Memory B cell (primary cell): ENCODE data around the gene CREG2.

Experiments used
- ATAC-seq: fragments of 150-1000 bp; cut with Tn5 transposase; 2 replicates; pipeline ENCODE4 v1.10.0; 2021; ENCODE audit warnings: low read depth, mild to moderate bottlenecking, moderate library complexity
- DNase-seq, 2 donors: peaks; one replicate each; pipeline ENCODE4 v3.0.0; 2022; ENCODE audit warnings: low spot score in 2 of 2
- H3K27ac Mint-ChIP-seq: one replicate; pipeline ENCODE4 v1.8.0; 2022; ENCODE audit warnings: mild to moderate bottlenecking, moderate library complexity, mixed read lengths
- H3K27me3 Mint-ChIP-seq: one replicate; pipeline ENCODE4 v1.8.0; 2022; ENCODE audit warnings: mixed read lengths
- H3K36me3 Mint-ChIP-seq: one replicate; pipeline ENCODE4 v1.8.0; 2022; ENCODE audit warnings: mild to moderate bottlenecking, mixed read lengths
- H3K4me1 Mint-ChIP-seq: one replicate; pipeline ENCODE4 v1.8.0; 2022; ENCODE audit warnings: mixed read lengths
- H3K4me3 Mint-ChIP-seq: one replicate; pipeline ENCODE4 v1.8.0; 2022; ENCODE audit warnings: mild to moderate bottlenecking, moderate library complexity, mixed read lengths
- H3K9me3 Mint-ChIP-seq: one replicate; pipeline ENCODE4 v1.8.0; 2022; ENCODE audit warnings: mixed read lengths

CREG2 gene

DNA sequence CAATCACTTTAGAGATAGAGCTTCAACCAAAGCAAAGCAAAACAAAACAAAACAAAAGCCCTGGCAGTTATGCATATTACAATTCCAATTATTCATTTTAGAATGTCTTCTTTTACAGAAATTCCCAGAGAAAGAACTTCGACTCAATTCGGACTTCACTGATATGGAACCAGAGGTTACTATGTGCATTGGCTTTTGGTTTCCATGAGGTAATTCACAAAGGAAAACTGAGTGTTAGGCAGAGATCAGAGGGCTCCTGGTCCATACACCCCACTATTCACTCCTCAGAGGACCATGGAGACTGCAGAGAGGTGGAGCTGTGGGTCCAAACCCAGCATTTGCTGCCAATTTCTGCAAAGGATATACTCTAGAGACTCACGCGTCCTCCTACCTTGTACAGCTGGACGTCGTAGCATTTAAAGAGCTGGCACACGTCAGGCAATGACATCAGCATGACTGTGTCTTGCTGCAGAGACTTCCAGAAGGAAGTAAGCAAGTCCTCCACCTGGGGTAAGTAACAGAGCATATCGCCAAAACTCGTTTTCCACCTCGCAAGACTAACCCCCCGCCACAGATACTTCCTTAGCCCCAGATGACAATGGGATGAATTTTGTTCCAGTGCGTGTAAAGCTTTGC, 31.3 kb upstream of the CREG2 start:
- Mint-ChIP-seq H3K4me1 (no peaks in the 10 kb centered on the region), H3K27me3 (peaks cover 7% of the 10 kb centered on the region), H3K9me3 (no peaks in the 10 kb centered on the region), H3K4me3 (no peak overlapping the region), H3K27ac (no peak overlapping the region), H3K36me3 (no peaks in the 10 kb centered on the region)
- ATAC-seq (peak; percentile 31), DNase-seq (no peak)

DNA sequence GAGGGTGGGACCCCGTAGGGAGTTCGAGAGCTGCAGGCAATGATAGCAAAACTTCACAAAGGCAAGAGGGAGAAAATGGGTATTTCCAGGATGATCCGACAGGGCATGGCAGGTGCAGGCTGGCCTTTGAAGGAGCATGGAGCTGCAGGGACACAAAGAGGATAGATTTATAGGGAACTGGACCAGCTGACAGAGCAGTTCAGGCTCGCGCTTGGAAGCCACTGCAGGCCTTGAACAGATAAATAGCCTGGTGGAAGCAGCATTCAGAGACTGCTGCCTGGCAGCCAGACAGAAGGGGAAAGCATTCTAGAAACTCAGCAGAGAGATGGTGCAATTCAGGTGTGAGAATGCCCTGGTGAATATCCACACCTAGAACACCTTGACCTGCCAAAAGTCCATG, 29.3 kb upstream of the CREG2 start:
- no peaks in the 10 kb centered on the region for H3K9me3 Mint-ChIP-seq
- H3K36me3 Mint-ChIP-seq = no peaks in the 10 kb centered on the region
- H3K27me3 Mint-ChIP-seq = peaks cover 7% of the 10 kb centered on the region
- DNase-seq (no peak), ATAC-seq (no peak)
- no peak overlapping the region for H3K27ac Mint-ChIP-seq
- no peaks in the 10 kb centered on the region for H3K4me1 Mint-ChIP-seq
- no peak overlapping the region for H3K4me3 Mint-ChIP-seq

DNA sequence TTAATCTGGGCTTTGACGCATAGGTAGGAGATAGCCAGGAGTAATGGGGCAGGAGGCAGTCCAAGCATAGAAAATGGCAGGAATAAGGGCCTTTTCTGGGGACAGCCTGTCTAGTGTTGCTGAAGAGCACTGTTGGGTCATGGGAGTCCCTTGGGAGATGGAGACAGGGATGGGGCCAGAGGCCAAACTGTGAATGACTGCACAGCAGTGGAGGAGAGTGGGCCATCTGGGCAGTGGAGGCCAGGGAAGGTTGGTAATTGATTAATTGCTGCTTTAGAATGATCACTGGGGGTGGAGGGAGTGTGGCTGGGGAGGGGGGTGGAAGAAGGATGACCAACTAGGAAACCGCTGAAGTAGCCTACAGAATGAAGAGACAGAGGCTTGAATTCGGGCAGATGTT, 28.6 kb upstream of the CREG2 start:
- no peak overlapping the region for H3K27ac Mint-ChIP-seq

GRCh38 chr2:101415220-101415619, 27.9 kb upstream of the CREG2 start:
- DNase-seq (no peak), ATAC-seq (no peak)
- Mint-ChIP-seq H3K4me1 (no peaks in the 10 kb centered on the region), H3K27me3 (peaks cover 8% of the 10 kb centered on the region), H3K27ac (no peak overlapping the region), H3K4me3 (no peak overlapping the region), H3K36me3 (no peaks in the 10 kb centered on the region), H3K9me3 (no peaks in the 10 kb centered on the region)

More for the DNA sequence above, 28.6 kb upstream of the CREG2 start:
- Mint-ChIP-seq H3K4me1 (no peaks in the 10 kb centered on the region), H3K27me3 (peaks cover 7% of the 10 kb centered on the region), H3K9me3 (no peaks in the 10 kb centered on the region), H3K4me3 (no peak overlapping the region), H3K36me3 (no peaks in the 10 kb centered on the region)
- DNase-seq (no peak), ATAC-seq (no peak)

GRCh38 chr2:101412092-101412694, 24.9 kb upstream of the CREG2 start:
- Mint-ChIP-seq H3K9me3 (no peaks in the 10 kb centered on the region), H3K36me3 (no peaks in the 10 kb centered on the region), H3K4me1 (no peaks in the 10 kb centered on the region), H3K4me3 (no peak overlapping the region), H3K27ac (no peak overlapping the region), H3K27me3 (peaks cover 11% of the 10 kb centered on the region)
- ATAC-seq = no peak
- DNase-seq = no peak

DNA sequence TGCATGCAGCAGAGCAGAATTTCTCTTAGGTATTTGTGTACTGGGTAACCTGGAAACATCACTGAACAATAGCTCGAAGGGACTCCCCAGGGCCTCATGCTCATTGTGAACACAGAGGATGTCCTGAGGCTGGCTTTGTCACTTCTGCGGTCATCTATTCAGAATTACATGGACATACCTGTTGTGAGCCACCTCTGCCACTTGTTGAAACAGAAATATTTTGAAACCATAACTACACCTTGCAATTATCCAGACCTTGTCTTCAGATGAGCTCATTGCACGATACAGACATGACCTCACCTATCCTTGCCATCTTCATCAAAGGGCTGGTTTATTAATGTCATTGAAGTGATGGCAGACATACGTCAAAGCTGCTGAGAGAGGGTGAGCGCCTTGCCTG, 23.4 kb upstream of the CREG2 start:
- Mint-ChIP-seq H3K36me3 (no peaks in the 10 kb centered on the region), H3K9me3 (no peaks in the 10 kb centered on the region), H3K27ac (no peak overlapping the region), H3K4me1 (peaks cover 3% of the 10 kb centered on the region), H3K4me3 (no peak overlapping the region), H3K27me3 (peaks cover 8% of the 10 kb centered on the region)
- no peak for DNase-seq
- peak; percentile 21 for ATAC-seq

DNA sequence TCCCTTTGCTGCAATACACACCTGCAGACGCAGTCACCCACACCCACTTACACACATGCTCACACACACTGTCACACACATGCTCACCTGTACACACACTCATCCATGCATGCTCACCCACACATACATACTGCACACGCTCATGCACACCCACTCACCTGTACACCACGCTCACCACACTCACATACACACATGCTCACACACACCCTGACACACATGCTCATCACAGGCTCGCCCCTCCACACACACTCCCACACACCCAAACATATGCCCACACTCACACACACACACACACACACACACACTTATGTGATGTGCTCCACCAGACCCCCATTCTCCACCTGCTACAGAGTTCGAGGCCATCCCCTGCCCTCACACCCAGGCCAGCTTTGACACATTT, 22.8 kb upstream of the CREG2 start:
- ATAC-seq (no peak), DNase-seq (no peak)
- Mint-ChIP-seq H3K27me3 (peaks cover 4% of the 10 kb centered on the region), H3K4me1 (peaks cover 7% of the 10 kb centered on the region), H3K4me3 (no peak overlapping the region), H3K27ac (no peak overlapping the region), H3K36me3 (no peaks in the 10 kb centered on the region), H3K9me3 (no peaks in the 10 kb centered on the region)

- Mint-ChIP-seq H3K36me3 (no peaks in the 10 kb centered on the region), H3K27ac (no peak overlapping the region), H3K4me3 (no peak overlapping the region), H3K4me1 (peaks cover 7% of the 10 kb centered on the region), H3K27me3 (peaks cover 4% of the 10 kb centered on the region), H3K9me3 (no peaks in the 10 kb centered on the region)
- DNase-seq = no peak
- no peak for ATAC-seq
These were observed 22.4 kb upstream of the CREG2 start for GRCh38 chr2:101409699-101410098.

DNA sequence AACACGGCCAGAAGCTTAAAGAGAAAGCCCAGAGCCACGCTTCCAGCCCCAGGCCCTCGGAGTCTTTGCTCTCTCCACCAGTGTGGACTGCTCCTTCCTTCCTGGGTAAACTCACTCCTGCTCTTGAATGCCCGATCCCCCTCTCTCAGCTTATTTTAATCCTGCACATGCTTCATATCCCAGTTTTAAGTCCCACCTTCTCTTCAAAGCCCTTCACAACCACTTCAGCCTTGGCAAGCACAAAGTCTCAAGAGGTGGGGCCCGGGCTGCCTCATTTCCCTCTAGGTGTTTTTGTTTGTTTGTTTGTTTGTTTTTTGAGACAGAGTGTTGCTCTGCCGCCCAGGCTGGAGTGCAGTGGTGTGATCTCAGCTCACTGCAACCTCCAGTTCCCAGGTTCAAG, 21.6 kb upstream of the CREG2 start:
- DNase-seq (no peak), ATAC-seq (no peak)
- no peaks in the 10 kb centered on the region for H3K36me3 Mint-ChIP-seq
- no peaks in the 10 kb centered on the region for H3K9me3 Mint-ChIP-seq
- H3K4me1 Mint-ChIP-seq = peaks cover 7% of the 10 kb centered on the region
- no peak overlapping the region for H3K4me3 Mint-ChIP-seq
- peaks cover 4% of the 10 kb centered on the region for H3K27me3 Mint-ChIP-seq
- no peak overlapping the region for H3K27ac Mint-ChIP-seq

DNA sequence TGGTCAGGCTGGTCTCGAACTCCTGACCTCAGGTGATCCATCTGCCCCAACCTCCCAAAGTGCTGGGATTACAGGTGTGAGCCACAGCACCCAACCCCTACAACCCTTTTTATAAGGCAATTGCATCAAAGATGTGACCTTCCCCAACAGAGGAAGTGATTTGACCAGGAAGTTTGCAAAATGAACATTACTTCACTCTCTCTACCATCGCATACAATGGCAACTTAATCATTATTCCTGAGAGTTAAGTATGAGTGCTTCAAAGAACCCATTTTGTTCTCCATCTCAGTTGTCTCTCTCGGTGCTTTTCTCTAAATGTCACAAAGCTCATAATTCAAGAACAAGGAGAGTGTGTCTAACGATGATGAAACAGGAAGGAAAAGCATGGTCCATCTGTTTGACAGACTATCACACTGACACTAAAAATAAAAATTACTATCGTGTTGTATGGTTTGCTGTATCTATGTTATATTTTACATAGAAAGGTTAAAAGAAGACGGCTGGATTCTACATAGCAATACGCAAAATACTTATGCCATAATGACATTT, 18.1 kb upstream of the CREG2 start:
- ATAC-seq = no peak
- H3K36me3 Mint-ChIP-seq = no peaks in the 10 kb centered on the region
- no peak for DNase-seq
- no peak overlapping the region for H3K4me3 Mint-ChIP-seq
- no peak overlapping the region for H3K27ac Mint-ChIP-seq
- peaks cover 28% of the 10 kb centered on the region for H3K4me1 Mint-ChIP-seq
- H3K27me3 Mint-ChIP-seq = peaks cover 4% of the 10 kb centered on the region
- no peaks in the 10 kb centered on the region for H3K9me3 Mint-ChIP-seq

GRCh38 chr2:101403745-101404144, 16.4 kb upstream of the CREG2 start:
- Mint-ChIP-seq H3K27ac (no peak overlapping the region), H3K27me3 (no peaks in the 10 kb centered on the region), H3K4me3 (no peak overlapping the region), H3K4me1 (peaks cover 42% of the 10 kb centered on the region), H3K9me3 (no peaks in the 10 kb centered on the region), H3K36me3 (no peaks in the 10 kb centered on the region)
- DNase-seq (no peak), ATAC-seq (no peak)

DNA sequence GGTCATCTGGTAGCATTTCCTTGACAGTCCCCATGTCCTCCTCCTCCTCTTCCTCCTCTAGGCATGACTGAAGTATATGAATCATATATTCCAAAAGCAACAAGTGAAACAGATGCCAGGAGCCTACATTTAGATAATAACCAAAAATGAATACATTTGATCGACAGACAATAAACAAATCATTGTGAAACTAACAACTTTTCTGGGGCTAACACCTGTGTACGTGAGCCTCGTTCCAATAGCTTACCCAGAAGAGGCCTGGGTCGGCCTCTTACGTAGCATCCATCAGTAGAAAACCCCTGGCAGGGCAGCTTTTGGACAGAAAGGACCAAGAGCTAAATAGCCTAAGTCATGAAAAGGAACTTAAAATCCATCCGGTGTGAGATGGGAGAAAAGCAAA, 15.3 kb upstream of the CREG2 start:
- Mint-ChIP-seq H3K36me3 (no peaks in the 10 kb centered on the region), H3K4me1 (peaks cover 42% of the 10 kb centered on the region), H3K27ac (no peak overlapping the region), H3K9me3 (no peaks in the 10 kb centered on the region), H3K4me3 (no peak overlapping the region), H3K27me3 (no peaks in the 10 kb centered on the region)
- no peak for DNase-seq
- no peak for ATAC-seq

DNA sequence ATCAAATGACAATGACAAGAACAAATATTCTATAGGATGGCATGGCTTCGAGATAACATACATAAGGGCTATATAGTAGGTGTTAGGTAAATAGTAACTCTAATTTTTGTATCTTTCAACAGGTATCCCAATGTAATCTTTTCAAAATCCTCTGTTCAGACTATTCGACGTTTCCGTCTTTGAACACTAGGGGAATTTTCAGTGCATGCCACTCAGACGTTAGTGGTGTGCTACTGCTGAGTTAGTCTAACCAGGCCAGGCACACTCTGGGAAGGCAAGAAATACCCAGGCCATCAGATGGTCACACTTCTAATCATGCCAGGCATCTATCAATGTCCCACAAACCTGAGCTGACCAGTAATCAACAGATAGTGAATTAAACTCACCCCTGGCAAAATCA, 14.6 kb upstream of the CREG2 start:
- peak overlapping the region; percentile 34 for H3K4me3 Mint-ChIP-seq
- no peaks in the 10 kb centered on the region for H3K27me3 Mint-ChIP-seq
- ATAC-seq = peak; percentile 18
- H3K9me3 Mint-ChIP-seq = no peaks in the 10 kb centered on the region
- H3K27ac Mint-ChIP-seq = no peak overlapping the region
- DNase-seq = no peak
- peaks cover 42% of the 10 kb centered on the region for H3K4me1 Mint-ChIP-seq
- H3K36me3 Mint-ChIP-seq = no peaks in the 10 kb centered on the region

GRCh38 chr2:101401326-101401665, 14.0 kb upstream of the CREG2 start:
- Mint-ChIP-seq H3K27me3 (peaks cover under 1% of the 10 kb centered on the region), H3K27ac (peak overlapping the region; percentile 7), H3K9me3 (no peaks in the 10 kb centered on the region), H3K4me3 (peak overlapping the region; percentile 52), H3K4me1 (peaks cover 42% of the 10 kb centered on the region), H3K36me3 (no peaks in the 10 kb centered on the region)
- ATAC-seq (peak; percentile 78), DNase-seq (peak in 1 of 2 donors; percentile 33)
